Measurements from ENCODE around the gene SERPINB6.
A peak's percentile ranks its signal among the peaks of the same experiment; 100 is the strongest.
"Not testable (repeated sequence)": the region's sequence is repeated elsewhere in the genome, so short reads cannot be mapped to it uniquely, and the experiment has no call there.

The SERPINB6 gene

GRCh38 chr6:2903411-2904185, 67.8 kb downstream of the SERPINB6 start:
- DNase-seq: not testable (repeated sequence)

- DNase-seq: not testable (repeated sequence)
These were observed 69.5 kb downstream of the SERPINB6 start for GRCh38 chr6:2901645-2902502.

GRCh38 chr6:2900821-2901644, 70.3 kb downstream of the SERPINB6 start:
- DNase-seq: no peak

- DNase-seq: no peak
These were observed 71.1 kb downstream of the SERPINB6 start for GRCh38 chr6:2900221-2900807.

GRCh38 chr6:2899596-2899995, 71.8 kb downstream of the SERPINB6 start:
- peak; percentile 57 to 63 for DNase-seq
